Astrocyte (in vitro differentiated cells and primary cell): ENCODE results near the gene SETD1B. TPM values are rescaled to one million over a fixed set of nuclear protein-coding genes. Genes with fewer than 3 reads are reported as not detected.

Experiments used
- DNase-seq: peaks from one replicate; pipeline ENCODE4 v3.0.0-alpha.2; 2010; ENCODE audit warnings: low read depth
- FAIRE-seq: peaks from 2 replicates; lab custom pipeline; 2011; peaks lifted over from hg19 to GRCh38; lab: Jason Lieb, UNC
- H2AFZ ChIP-seq: 2 replicates; pipeline ENCODE4 v1.6.0; 2012; ENCODE audit warnings: low read depth, low read length, inconsistent platforms
- H3K27ac ChIP-seq: 2 replicates; pipeline ENCODE4 v1.5.1; 2011; ENCODE audit warnings: low read depth, low read length, inconsistent platforms
- H3K27me3 ChIP-seq: 2 replicates; pipeline ENCODE4 v1.6.0; 2011; ENCODE audit warnings: low read length, inconsistent platforms; ENCODE audit not compliant: insufficient read depth
- H3K36me3 ChIP-seq: 2 replicates; pipeline ENCODE4 v1.5.1; 2011; ENCODE audit warnings: low read length, inconsistent platforms; ENCODE audit not compliant: insufficient read depth
- H3K4me1 ChIP-seq: 2 replicates; pipeline ENCODE4 v1.5.1; 2011; ENCODE audit warnings: low read length, inconsistent platforms; ENCODE audit not compliant: insufficient read depth
- H3K4me2 ChIP-seq: 2 replicates; pipeline ENCODE4 v1.6.0; 2012; ENCODE audit warnings: low read length, inconsistent platforms
- H3K4me3 ChIP-seq: 2 replicates; pipeline ENCODE4 v1.5.1; 2011; ENCODE audit warnings: low read depth, mild to moderate bottlenecking, low read length, inconsistent platforms; ENCODE audit not compliant: insufficient read depth
- H3K79me2 ChIP-seq: 2 replicates; pipeline ENCODE4 v1.6.0; 2012; ENCODE audit warnings: mild to moderate bottlenecking, low read length, inconsistent platforms; ENCODE audit not compliant: insufficient read depth
- H3K9ac ChIP-seq: 2 replicates; pipeline ENCODE4 v1.6.0; 2012; ENCODE audit warnings: mild to moderate bottlenecking, low read length, inconsistent platforms
- H3K9me3 ChIP-seq: 2 replicates; pipeline ENCODE4 v1.5.1; 2012; ENCODE audit warnings: low read depth, mild to moderate bottlenecking, low read length, inconsistent platforms; ENCODE audit not compliant: insufficient read depth
- H4K20me1 ChIP-seq: 2 replicates; pipeline ENCODE4 v1.6.0; 2012; ENCODE audit warnings: low read length, inconsistent platforms; ENCODE audit not compliant: insufficient read depth
- H3K27ac Mint-ChIP-seq: one replicate; pipeline ENCODE4 v1.8.0; 2021; ENCODE audit warnings: mild to moderate bottlenecking, mixed read lengths; ENCODE audit not compliant: unreplicated experiment
- H3K27me3 Mint-ChIP-seq: one replicate; pipeline ENCODE4 v1.8.0; 2021; ENCODE audit warnings: low read depth, mixed read lengths; ENCODE audit not compliant: unreplicated experiment
- H3K36me3 Mint-ChIP-seq: one replicate; pipeline ENCODE4 v1.8.0; 2021; ENCODE audit warnings: low read depth, mixed read lengths; ENCODE audit not compliant: unreplicated experiment
- H3K4me1 Mint-ChIP-seq: one replicate; pipeline ENCODE4 v1.8.0; 2021; ENCODE audit warnings: low read depth, mixed read lengths; ENCODE audit not compliant: unreplicated experiment
- H3K4me3 Mint-ChIP-seq: one replicate; pipeline ENCODE4 v1.8.0; 2021; ENCODE audit warnings: mild to moderate bottlenecking, moderate library complexity, mixed read lengths; ENCODE audit not compliant: unreplicated experiment
- H3K9me3 Mint-ChIP-seq: one replicate; pipeline ENCODE4 v1.8.0; 2021; ENCODE audit warnings: mild to moderate bottlenecking, mixed read lengths; ENCODE audit not compliant: unreplicated experiment
- EZH2 ChIP-seq: IDR thresholded peaks from 2 replicates; pipeline ENCODE4 v1.6.1; 2012; ENCODE audit warnings: mild to moderate bottlenecking, low read length, inconsistent platforms; ENCODE audit not compliant: insufficient read depth
- total RNA-seq: library from RNA; stranded (reverse); gene quantifications from 2 replicates; pipeline ENCODE4 v1.2.1, GENCODE V29; 2021
- TF ChIP-seq, protein P1 (sequence below): IDR thresholded peaks from 2 replicates; pipeline ENCODE4 v1.5.1; 2011; ENCODE audit warnings: low read depth, mild to moderate bottlenecking, inconsistent platforms, low read length, moderate library complexity; ENCODE audit not compliant: insufficient read depth

The SETD1B gene
- total RNA-seq, 1 donor from 2014 or later, result 24.0 TPM

DNA sequence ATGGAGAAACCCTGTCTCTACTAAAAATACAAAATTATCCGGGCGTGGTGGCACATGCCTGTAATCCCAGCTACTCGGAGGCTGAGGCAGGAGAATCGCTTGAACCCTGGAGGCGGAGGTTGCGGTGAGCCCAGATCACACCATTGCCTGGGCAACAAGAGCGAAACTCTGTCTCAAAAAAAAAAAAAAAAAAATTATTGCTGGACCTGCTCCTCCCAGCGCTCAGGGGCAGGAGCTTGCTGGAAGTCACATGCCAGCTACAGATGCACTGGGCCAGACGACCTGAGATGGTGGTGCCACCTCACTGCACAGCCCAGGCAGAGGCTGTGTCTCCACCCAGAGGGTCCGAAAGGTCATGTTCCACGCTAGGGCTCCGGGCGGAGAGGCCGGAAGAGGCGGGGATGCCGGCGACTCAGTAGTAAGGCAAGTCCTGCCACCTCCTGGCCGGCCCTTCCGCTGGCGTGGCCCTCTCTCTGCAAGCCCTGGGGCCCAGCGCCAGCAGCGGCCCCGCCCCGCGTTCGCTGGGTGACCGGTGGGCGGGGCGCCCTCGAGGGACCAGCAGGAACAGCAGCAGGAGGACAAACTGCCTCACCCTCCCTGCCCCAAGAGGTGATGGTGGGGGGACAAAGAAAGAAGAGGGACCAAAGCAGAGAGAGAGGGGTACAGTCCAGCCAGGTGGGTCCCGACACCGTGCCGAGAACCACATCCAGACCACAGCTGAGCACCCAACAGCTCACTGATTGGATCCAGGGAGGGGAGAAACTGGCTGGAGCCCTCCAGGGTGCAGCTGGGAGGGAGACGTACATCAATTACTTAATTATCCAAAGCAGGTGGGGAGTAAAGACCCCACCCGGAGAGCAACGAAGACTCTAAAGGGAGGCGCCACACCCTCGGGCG lies 6.7 kb upstream of the SETD1B start:
- FAIRE-seq (no peak), DNase-seq (peak; percentile 79)
- Histone ChIP-seq H3K9me3 (no peaks in the 10 kb centered on the region), H2AFZ (no peak overlapping the region), H3K27ac (peak overlapping the region; percentile 29), H3K36me3 (no peaks in the 10 kb centered on the region), H3K27me3 (no peaks in the 10 kb centered on the region), H3K4me1 (peaks cover 67% of the 10 kb centered on the region), H3K9ac (peak overlapping the region; percentile 74), H3K79me2 (peaks cover 58% of the 10 kb centered on the region), H3K4me3 (peak overlapping the region; percentile 46), H4K20me1 (peaks cover 25% of the 10 kb centered on the region), H3K4me2 (peak overlapping the region; percentile 91)
- Mint-ChIP-seq H3K9me3 (no peaks in the 10 kb centered on the region), H3K4me1 (peaks cover 39% of the 10 kb centered on the region), H3K36me3 (peaks cover 3% of the 10 kb centered on the region), H3K27me3 (no peaks in the 10 kb centered on the region), H3K4me3 (peak overlapping the region; percentile 73), H3K27ac (peak overlapping the region; percentile 90)
- TF ChIP-seq EZH2, result no peak
- TF ChIP-seq, protein P1, sequence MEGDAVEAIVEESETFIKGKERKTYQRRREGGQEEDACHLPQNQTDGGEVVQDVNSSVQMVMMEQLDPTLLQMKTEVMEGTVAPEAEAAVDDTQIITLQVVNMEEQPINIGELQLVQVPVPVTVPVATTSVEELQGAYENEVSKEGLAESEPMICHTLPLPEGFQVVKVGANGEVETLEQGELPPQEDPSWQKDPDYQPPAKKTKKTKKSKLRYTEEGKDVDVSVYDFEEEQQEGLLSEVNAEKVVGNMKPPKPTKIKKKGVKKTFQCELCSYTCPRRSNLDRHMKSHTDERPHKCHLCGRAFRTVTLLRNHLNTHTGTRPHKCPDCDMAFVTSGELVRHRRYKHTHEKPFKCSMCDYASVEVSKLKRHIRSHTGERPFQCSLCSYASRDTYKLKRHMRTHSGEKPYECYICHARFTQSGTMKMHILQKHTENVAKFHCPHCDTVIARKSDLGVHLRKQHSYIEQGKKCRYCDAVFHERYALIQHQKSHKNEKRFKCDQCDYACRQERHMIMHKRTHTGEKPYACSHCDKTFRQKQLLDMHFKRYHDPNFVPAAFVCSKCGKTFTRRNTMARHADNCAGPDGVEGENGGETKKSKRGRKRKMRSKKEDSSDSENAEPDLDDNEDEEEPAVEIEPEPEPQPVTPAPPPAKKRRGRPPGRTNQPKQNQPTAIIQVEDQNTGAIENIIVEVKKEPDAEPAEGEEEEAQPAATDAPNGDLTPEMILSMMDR, result no peak

DNA sequence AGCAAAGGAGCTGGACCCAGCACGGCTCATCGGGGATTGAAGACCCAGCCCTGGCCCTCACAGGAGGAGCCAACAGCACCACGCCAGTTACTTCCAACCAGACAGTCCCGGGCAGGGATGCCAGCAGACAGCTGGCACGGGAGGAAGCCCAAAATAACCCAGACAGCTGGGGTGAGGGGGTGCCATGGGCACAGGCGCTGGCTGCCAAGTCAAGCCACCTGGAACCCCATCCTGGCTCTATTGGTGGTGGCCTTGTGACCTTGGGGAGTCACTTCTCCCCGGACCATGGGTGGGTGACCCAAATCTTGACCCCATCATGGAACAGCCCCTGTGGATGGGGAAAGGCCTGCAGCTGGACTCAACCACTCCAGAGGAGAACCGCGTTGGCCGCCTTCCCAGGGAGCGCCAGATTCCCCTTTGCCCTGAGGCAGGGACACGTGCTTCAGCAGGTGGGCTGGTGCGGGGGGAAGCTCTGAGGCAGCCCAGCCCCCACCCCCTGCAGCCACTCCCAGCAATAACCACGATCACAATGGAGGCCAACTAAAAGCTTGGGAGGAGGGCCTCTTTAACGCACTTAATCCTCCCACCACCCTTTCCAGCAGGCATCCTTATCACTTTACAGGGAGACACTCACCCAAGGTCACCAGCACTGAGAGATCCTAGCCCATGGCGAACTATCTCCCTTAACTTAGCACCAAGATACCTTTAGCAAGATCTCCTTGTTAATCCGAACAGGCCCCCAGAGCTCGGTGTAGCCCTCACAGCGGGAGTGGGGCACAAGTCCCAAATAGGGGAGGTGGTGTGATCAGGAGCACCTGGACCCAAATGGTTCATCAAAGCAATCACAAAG lies 5.6 kb upstream of the SETD1B start:
- FAIRE-seq, result no peak
- Histone ChIP-seq H3K4me1 (peaks cover 70% of the 10 kb centered on the region), H3K9me3 (no peaks in the 10 kb centered on the region), H3K27ac (peak overlapping the region; percentile 69), H3K4me3 (peak overlapping the region; percentile 46), H3K36me3 (no peaks in the 10 kb centered on the region), H4K20me1 (peaks cover 25% of the 10 kb centered on the region), H2AFZ (no peak overlapping the region), H3K27me3 (no peaks in the 10 kb centered on the region), H3K79me2 (peaks cover 65% of the 10 kb centered on the region), H3K4me2 (peak overlapping the region; percentile 91), H3K9ac (peak overlapping the region; percentile 74)
- Mint-ChIP-seq H3K4me3 (peak overlapping the region; percentile 86), H3K4me1 (peaks cover 36% of the 10 kb centered on the region), H3K27me3 (no peaks in the 10 kb centered on the region), H3K36me3 (peaks cover 3% of the 10 kb centered on the region), H3K9me3 (no peaks in the 10 kb centered on the region), H3K27ac (peak overlapping the region; percentile 90)
- no peak for DNase-seq
- TF ChIP-seq, protein P1, result no peak
- TF ChIP-seq EZH2, result no peak
